OCI-LY7 (cell line): ENCODE measurements around the gene MEF2C. TPM values are rescaled to one million over a fixed set of nuclear protein-coding genes. Genes with fewer than 3 reads are reported as not detected.

Experiments used
- BruUV-seq: library from RNA; stranded (reverse); fragments of 400-500 nt; replicated peaks from 2 replicates; lab custom pipeline; 2021; lab: Mats Ljungman, UMichigan
- CTCF ChIA-PET: fragments of 300-600 bp; sonication (Branson Sonifier 250); formaldehyde crosslinking; loops from one replicate; lab custom pipeline; 2022; ENCODE audit warnings: antibody characterized with exemption; ENCODE audit not compliant: unreplicated experiment; lab: Charles Lee
- POLR2A ChIA-PET: fragments of 300-600 bp; sonication (Branson Sonifier 250); formaldehyde crosslinking; loops from one replicate; lab custom pipeline; 2022; ENCODE audit warnings: antibody characterized with exemption; lab: Charles Lee
- DNase-seq: peaks from one replicate; pipeline ENCODE4 v3.0.0-alpha.2; 2015; ENCODE audit warnings: low spot score
- H2AFZ ChIP-seq: fragments of 200-600 bp; sonication (generic), shearing (Covaris generic); 2 replicates; pipeline ENCODE4 v1.6.1; 2014; ENCODE audit warnings: mild to moderate bottlenecking, antibody characterized with exemption, low read length, moderate library complexity
- H3K27ac ChIP-seq: fragments of 200-600 bp; sonication (generic); 2 replicates; pipeline ENCODE4 v1.5.1; 2014; ENCODE audit warnings: mixed run types, low read depth, mild to moderate bottlenecking, moderate library complexity, low read length, inconsistent platforms; ENCODE audit not compliant: poor library complexity, severe bottlenecking
- H3K36me3 ChIP-seq: fragments of 200-600 bp; sonication (generic); 2 replicates; pipeline ENCODE4 v1.6.1; 2014; ENCODE audit warnings: mild to moderate bottlenecking, antibody characterized with exemption, low read length, moderate library complexity, mixed read lengths; ENCODE audit not compliant: insufficient read depth
- H3K4me1 ChIP-seq: fragments of 200-600 bp; sonication (generic); 2 replicates; pipeline ENCODE4 v1.5.1; 2014; ENCODE audit warnings: mild to moderate bottlenecking, low read length; ENCODE audit not compliant: insufficient read depth, poor library complexity, severe bottlenecking
- H3K4me2 ChIP-seq: fragments of 200-600 bp; sonication (generic); 2 replicates; pipeline ENCODE4 v1.6.1; 2014; ENCODE audit warnings: mild to moderate bottlenecking, low read length
- H3K4me3 ChIP-seq: fragments of 200-600 bp; sonication (generic); 2 replicates; pipeline ENCODE4 v1.5.1; 2014; ENCODE audit warnings: mild to moderate bottlenecking, low read depth, low read length; ENCODE audit not compliant: poor library complexity, severe bottlenecking
- H3K79me2 ChIP-seq: fragments of 200-600 bp; sonication (generic); 2 replicates; pipeline ENCODE4 v1.6.1; 2016; ENCODE audit warnings: low read depth, mild to moderate bottlenecking, low read length, moderate library complexity, mixed read lengths; ENCODE audit not compliant: insufficient read depth
- H3K9me2 ChIP-seq: fragments of 200-600 bp; sonication (generic); 2 replicates; pipeline ENCODE4 v1.6.1; 2016; ENCODE audit warnings: mild to moderate bottlenecking, low read length, mixed read lengths; ENCODE audit not compliant: insufficient read depth
- H3K9me3 ChIP-seq: fragments of 200-600 bp; sonication (generic); 2 replicates; pipeline ENCODE4 v1.6.1; 2014; ENCODE audit warnings: mild to moderate bottlenecking, mixed run types, low read length, mixed read lengths
- H4K20me1 ChIP-seq: fragments of 200-600 bp; sonication (generic); 2 replicates; pipeline ENCODE4 v1.6.1; 2014; ENCODE audit warnings: mild to moderate bottlenecking, antibody characterized with exemption, low read length, moderate library complexity, mixed read lengths; ENCODE audit not compliant: insufficient read depth
- EZH2phosphoT487 ChIP-seq: fragments of 200-600 bp; sonication (generic); IDR thresholded peaks from 2 replicates; pipeline ENCODE4 v1.6.1; 2018; ENCODE audit warnings: low read depth, borderline replicate concordance, mild to moderate bottlenecking, mixed run types, antibody characterized with exemption, low read length, moderate library complexity, mixed read lengths
- intact Hi-C: fragments of 100-400 bp; cut with micrococcal nuclease; formaldehyde crosslinking; loops from one replicate; pipeline ENCODE4 v1.10.0; 2022; ENCODE audit not compliant: unreplicated experiment
- total RNA-seq, 2 experiments: library from RNA; depleted of rRNA in 1 of 2; stranded (reverse); fragments of >200 nt in 1 of 2; shearing (Covaris generic) in 1 of 2; gene quantifications; 2 replicates each; pipeline ENCODE4 v1.2.3, GENCODE V29; 2014 to 2022
- TF ChIP-seq, protein P1 (sequence below): fragments of 200-600 bp; sonication (generic); conservative IDR thresholded peaks from 2 replicates; pipeline ENCODE4 v1.5.1; 2014; ENCODE audit warnings: mild to moderate bottlenecking, antibody characterized with exemption, low read length, moderate library complexity, mixed read lengths

The MEF2C gene
- total RNA-seq, 2 experiments from 2014 or later, result 5.5 to 57.6 TPM

DNA sequence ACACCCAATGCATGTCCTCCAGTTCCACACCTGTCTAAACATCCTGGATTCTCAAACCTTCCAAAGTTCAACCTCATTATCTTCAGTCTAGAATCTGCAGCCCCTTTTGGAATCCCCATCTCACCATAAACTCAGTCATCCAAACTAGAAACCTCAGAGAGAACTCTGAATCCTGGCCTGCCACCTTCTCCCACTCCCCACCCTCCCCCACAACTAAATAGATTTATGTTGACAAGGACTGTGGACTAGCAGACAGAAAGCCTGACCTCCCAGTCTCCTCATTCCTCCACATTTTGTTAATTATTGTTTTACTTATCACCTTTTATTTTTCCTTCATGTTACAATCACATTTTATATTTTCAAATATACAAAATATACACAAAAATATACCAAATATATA, 76.6 kb downstream of the MEF2C start:
- Histone ChIP-seq H3K9me2 (no peaks in the 10 kb centered on the region), H3K36me3 (no peaks in the 10 kb centered on the region), H3K4me3 (no peak overlapping the region), H3K27ac (no peak overlapping the region), H3K4me2 (no peak overlapping the region), H4K20me1 (no peaks in the 10 kb centered on the region), H3K9me3 (no peaks in the 10 kb centered on the region), H3K79me2 (no peaks in the 10 kb centered on the region), H3K4me1 (no peaks in the 10 kb centered on the region), H2AFZ (no peak overlapping the region)
- CTCF ChIA-PET, result no interaction called here
- no TSS peak for BruUV-seq
- no peak for TF ChIP-seq EZH2phosphoT487
- TF ChIP-seq, protein P1, sequence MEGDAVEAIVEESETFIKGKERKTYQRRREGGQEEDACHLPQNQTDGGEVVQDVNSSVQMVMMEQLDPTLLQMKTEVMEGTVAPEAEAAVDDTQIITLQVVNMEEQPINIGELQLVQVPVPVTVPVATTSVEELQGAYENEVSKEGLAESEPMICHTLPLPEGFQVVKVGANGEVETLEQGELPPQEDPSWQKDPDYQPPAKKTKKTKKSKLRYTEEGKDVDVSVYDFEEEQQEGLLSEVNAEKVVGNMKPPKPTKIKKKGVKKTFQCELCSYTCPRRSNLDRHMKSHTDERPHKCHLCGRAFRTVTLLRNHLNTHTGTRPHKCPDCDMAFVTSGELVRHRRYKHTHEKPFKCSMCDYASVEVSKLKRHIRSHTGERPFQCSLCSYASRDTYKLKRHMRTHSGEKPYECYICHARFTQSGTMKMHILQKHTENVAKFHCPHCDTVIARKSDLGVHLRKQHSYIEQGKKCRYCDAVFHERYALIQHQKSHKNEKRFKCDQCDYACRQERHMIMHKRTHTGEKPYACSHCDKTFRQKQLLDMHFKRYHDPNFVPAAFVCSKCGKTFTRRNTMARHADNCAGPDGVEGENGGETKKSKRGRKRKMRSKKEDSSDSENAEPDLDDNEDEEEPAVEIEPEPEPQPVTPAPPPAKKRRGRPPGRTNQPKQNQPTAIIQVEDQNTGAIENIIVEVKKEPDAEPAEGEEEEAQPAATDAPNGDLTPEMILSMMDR, result no peak
- POLR2A ChIA-PET, result interaction anchor here (1.2 to 2.4 kb wide), 3 partner anchors 10 to 72 kb away, joined by 4 to 16 read pairs (median 9); no protein-coding TSS in a partner anchor
- intact Hi-C loops, result no loop called here
- DNase-seq, result no peak

DNA sequence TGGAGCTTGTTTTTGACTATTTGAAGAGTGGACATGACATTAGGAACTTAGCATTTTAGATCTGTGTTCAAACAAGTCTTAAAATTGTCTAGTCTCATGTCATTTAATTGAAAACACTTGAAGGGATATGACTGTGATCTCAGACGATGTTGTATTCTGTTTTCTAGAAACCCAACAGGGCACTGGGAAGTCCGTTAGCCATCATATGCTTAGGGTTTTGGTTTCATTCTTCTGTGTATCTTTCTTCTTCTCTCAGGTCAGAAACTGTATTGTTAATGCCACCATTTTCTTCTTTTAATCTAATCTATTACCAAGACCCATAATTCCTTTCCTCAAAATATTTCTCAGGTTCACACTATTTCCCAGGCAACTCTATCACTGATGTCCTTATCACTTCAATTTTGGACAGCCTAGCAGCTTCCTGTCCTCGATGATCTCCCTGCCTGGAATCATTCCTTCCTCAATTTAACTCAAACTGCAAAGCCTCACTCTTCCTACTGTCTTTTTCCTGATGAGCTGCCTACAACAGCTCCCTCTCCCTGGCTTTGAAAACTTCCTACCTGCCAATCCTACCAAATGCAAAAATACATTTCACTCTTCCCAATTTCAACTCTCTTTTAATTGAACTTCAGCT, 77.7 kb downstream of the MEF2C start:
- CTCF ChIA-PET, result no interaction called here
- intact Hi-C loops, result no loop called here

More for the DNA sequence above, 77.7 kb downstream of the MEF2C start:
- Histone ChIP-seq H3K36me3 (no peaks in the 10 kb centered on the region), H3K9me2 (no peaks in the 10 kb centered on the region), H3K4me3 (no peak overlapping the region), H3K9me3 (no peaks in the 10 kb centered on the region), H3K79me2 (no peaks in the 10 kb centered on the region), H2AFZ (no peak overlapping the region), H3K27ac (no peak overlapping the region), H3K4me2 (no peak overlapping the region), H4K20me1 (no peaks in the 10 kb centered on the region), H3K4me1 (no peaks in the 10 kb centered on the region)
- POLR2A ChIA-PET, result interaction anchor here (0.6 to 1.6 kb wide), 13 partner anchors 8 to 1405 kb away, joined by 3 to 9 read pairs (median 4); no protein-coding TSS in a partner anchor
- no TSS peak for BruUV-seq
- TF ChIP-seq, protein P1, result no peak
- TF ChIP-seq EZH2phosphoT487, result no peak
- no peak for DNase-seq
